Hair follicular keratinocyte (primary cell): Measurements from ENCODE around the gene PCGF2. TPM values are rescaled to one million over a fixed set of nuclear protein-coding genes. Genes with fewer than 3 reads are reported as not detected.

ENCODE experiments used
- total RNA-seq: library from RNA; depleted of rRNA; stranded (reverse); fragments of >200 nt; gene quantifications from 2 replicates; pipeline ENCODE4 v1.2.3, GENCODE V29; 2015

PCGF2 gene
- 2.4 and 7.4 TPM in 2 replicates for total RNA-seq

GRCh38 chr17:38748149-38748891, at the start of gene PCGF2:
TSS of gene PCGF2 (minus strand) at chr17:38748336. CDS start at chr17:38740402, 7,934 bp downstream.

DNA sequence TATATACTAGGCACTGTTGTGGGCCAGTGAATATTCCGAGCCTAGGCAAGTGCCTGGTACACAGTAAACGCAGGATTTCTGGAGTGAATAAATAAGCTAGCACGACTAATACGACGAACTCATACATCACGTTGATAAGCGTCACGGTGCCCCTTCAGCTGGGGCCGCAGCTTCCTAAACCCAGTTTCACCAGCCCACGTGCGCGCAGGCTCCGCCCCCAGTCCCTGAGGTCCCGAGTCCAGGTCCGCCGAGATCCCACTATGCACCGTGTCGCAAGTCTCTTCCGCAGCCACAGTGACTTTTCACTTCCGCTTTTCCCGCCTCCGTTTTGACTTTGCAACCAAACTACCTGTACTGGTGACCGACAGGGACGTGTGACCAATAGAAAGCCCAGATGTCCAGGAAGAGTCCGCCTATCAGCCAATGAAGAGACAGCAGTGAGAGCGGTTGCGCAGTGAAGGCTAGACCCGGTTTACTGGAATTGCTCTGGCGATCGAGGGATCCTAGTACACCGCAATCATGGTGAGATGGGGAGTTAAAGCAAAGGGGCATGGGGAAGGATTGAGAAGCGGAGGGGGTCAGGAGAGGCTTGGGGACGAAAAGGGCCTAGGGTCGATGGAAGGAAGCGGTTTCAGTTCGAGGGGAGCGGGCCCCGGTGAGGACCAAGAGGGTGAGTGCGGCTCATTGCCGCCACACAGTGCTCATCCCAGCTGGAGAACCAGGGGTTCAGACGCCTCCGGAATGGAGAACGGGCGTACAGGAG, 4.4 kb upstream of the PCGF2 start, which contains the start of gene PSMB3:
Gene PSMB3 (plus strand): TSS at position 434 of the 763 bp plus-strand sequence. CDS start 86 bp downstream, at position 520.

GRCh38 chr17:38729886-38730525, 18.1 kb downstream of the PCGF2 start, which contains the start of gene CISD3:
TSS of gene CISD3 (plus strand) at chr17:38730341. CDS start at chr17:38730359, 18 bp downstream.

DNA sequence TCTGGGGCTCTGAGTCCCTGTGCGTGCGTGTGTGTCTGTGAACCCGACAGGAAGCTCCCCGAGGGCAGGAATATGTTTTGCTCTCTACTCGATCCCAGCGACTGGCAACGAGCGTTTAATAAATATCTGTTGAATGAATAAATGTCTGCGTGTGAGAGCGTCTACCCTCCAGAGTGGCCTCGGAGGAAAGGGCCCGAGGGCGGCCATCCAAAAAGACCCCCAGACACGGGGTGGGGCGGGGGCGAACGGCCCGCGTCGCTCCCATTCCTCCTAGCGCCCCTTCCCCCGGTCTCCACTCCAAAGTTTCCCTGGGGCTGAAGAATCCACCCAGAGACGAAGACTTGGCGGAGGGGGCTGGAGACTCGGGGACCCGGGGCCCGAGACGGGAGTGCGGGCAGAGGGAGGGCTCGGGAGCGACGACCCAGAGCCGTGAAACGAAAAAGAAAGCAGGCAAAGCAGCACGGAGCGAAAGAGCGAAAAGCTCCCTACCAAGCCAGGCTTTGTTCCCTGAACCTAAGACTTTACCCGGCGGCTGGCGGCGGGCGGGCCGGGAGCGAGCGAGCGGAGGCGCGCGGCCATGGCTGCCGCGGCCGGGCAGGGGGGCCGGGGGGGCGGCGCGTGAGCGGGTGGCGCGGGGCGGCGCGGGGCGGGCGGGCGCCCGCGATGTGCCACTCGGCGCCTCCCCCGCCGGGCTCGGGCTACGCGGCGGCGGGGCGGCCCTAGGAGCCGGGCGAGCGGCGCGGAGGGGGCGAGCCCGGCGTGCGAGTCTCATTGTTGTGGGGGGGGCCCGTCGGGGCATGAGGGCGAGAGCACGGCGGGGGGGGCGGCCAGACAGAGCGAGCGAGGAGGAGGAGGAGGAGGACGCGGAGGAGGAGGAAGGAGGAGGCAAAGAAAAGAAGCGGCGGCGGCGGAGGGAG, 43.3 kb downstream of the PCGF2 start, which contains the start of gene MLLT6:
Gene MLLT6 (plus strand): TSS at position 668 of the 917 bp plus-strand sequence. CDS start 360 bp downstream, outside the sequence.

Other genes with a start within 250 kb of the PCGF2 start
- gene SRCIN1, start 142.4 kb downstream of the PCGF2 start, total RNA-seq, result 0.31 and 1.0 TPM in 2 replicates
- gene EPOP, start 73.4 kb downstream of the PCGF2 start, total RNA-seq, result 4.1 and 6.3 TPM in 2 replicates
- 19.3 and 20.5 TPM in 2 replicates for gene MLLT6, start 43.1 kb downstream of the PCGF2 start, total RNA-seq
- gene CISD3, start 18.0 kb downstream of the PCGF2 start, total RNA-seq, result 12.3 and 19.0 TPM in 2 replicates
- gene PSMB3, start 4.4 kb upstream of the PCGF2 start, total RNA-seq, result 245 and 391 TPM in 2 replicates
- 35.5 and 41.0 TPM in 2 replicates for gene PIP4K2B, start 51.2 kb upstream of the PCGF2 start, total RNA-seq
- gene CWC25, start 77.0 kb upstream of the PCGF2 start, total RNA-seq, result 8.8 and 10.7 TPM in 2 replicates
- 1,758 and 2,083 TPM in 2 replicates for gene RPL23, start 105.4 kb upstream of the PCGF2 start, total RNA-seq
- 149 and 162 TPM in 2 replicates for gene LASP1, start 121.7 kb upstream of the PCGF2 start, total RNA-seq
- gene FBXO47, start 219.1 kb upstream of the PCGF2 start, total RNA-seq, result not detected in 2 replicates